Measurements from ENCODE around the gene CFAP20.

Gene CFAP20

DNA sequence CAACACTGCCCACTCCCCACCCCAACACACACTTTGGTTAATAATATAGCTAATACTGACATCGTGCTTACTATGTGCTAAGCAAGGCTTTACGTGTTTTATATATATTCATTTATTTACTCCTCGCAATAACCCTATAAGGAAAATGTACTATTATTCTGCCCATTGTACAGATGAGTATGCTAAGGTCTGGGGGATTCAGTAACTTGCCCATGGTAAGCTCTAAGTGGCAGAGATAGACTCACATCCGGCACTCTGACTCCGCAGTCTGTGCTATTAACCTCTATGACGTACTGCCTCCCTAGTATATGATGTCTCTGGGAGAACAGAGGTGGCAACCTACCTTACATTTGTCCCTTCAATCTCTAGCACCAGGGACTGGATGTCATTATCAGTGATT is 12.7 kb downstream of the CFAP20 start:
- H2AFZ ChIP-seq (ENCODE audit: low read length): no peak overlapping the region
- no peaks in the 10 kb centered on the region for H3K27me3 ChIP-seq (ENCODE audit: insufficient read depth, low read length)
- H4K20me1 ChIP-seq (ENCODE audit: insufficient read depth, low read length): no peaks in the 10 kb centered on the region; the same call in 1 of the 2 replicates
- no peaks in the 10 kb centered on the region for H3K9me3 ChIP-seq (ENCODE audit: low read length)
- peaks cover 47% of the 10 kb centered on the region for H3K36me3 ChIP-seq (ENCODE audit: insufficient read depth, low read length)
- H3K4me2 ChIP-seq (ENCODE audit: low read length): no peak overlapping the region
- peaks cover 2% of the 10 kb centered on the region for H3K4me1 ChIP-seq (ENCODE audit: insufficient read depth, low read length, severe bottlenecking)
- peaks cover 18% of the 10 kb centered on the region for H3K79me2 ChIP-seq (ENCODE audit: insufficient read depth, low read length)
- no peak overlapping the region for H3K4me3 ChIP-seq (ENCODE audit: low read depth, low read length, poor library complexity, severe bottlenecking)
- H3K9ac ChIP-seq (ENCODE audit: low read length): no peak overlapping the region
- H3F3A ChIP-seq (ENCODE audit: insufficient read depth, low read length): no peaks in the 10 kb centered on the region
- TF ChIP-seq, protein P1, sequence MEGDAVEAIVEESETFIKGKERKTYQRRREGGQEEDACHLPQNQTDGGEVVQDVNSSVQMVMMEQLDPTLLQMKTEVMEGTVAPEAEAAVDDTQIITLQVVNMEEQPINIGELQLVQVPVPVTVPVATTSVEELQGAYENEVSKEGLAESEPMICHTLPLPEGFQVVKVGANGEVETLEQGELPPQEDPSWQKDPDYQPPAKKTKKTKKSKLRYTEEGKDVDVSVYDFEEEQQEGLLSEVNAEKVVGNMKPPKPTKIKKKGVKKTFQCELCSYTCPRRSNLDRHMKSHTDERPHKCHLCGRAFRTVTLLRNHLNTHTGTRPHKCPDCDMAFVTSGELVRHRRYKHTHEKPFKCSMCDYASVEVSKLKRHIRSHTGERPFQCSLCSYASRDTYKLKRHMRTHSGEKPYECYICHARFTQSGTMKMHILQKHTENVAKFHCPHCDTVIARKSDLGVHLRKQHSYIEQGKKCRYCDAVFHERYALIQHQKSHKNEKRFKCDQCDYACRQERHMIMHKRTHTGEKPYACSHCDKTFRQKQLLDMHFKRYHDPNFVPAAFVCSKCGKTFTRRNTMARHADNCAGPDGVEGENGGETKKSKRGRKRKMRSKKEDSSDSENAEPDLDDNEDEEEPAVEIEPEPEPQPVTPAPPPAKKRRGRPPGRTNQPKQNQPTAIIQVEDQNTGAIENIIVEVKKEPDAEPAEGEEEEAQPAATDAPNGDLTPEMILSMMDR (IDR thresholded peaks at IDR 0.05; ENCODE audit: low read length): no peak
- TF ChIP-seq EZH2 (IDR thresholded peaks at IDR 0.05; ENCODE audit: borderline replicate concordance, low read length): no peak
- H3K9me2 ChIP-seq (ENCODE audit: low read depth, low read length): no peaks in the 10 kb centered on the region
- H3K27ac ChIP-seq (ENCODE audit: low read depth, low read length, poor library complexity, severe bottlenecking): no peak overlapping the region

- H3K4me3 ChIP-seq (ENCODE audit: low read depth, low read length, poor library complexity, severe bottlenecking): no peak overlapping the region
- no peak for TF ChIP-seq EZH2 (IDR thresholded peaks at IDR 0.05; ENCODE audit: borderline replicate concordance, low read length)
- TF ChIP-seq, protein P1 (IDR thresholded peaks at IDR 0.05; ENCODE audit: low read length): no peak
- no peak overlapping the region for H2AFZ ChIP-seq (ENCODE audit: low read length)
- H3K4me1 ChIP-seq (ENCODE audit: insufficient read depth, low read length, severe bottlenecking): no peaks in the 10 kb centered on the region
- no peaks in the 10 kb centered on the region for H3K9me3 ChIP-seq (ENCODE audit: low read length)
- H3K9me2 ChIP-seq (ENCODE audit: low read depth, low read length): no peaks in the 10 kb centered on the region
- H4K20me1 ChIP-seq (ENCODE audit: insufficient read depth, low read length): no peaks in the 10 kb centered on the region; the same call in 1 of the 2 replicates
- no peak overlapping the region for H3K4me2 ChIP-seq (ENCODE audit: low read length)
- no peaks in the 10 kb centered on the region for H3F3A ChIP-seq (ENCODE audit: insufficient read depth, low read length)
- no peak overlapping the region for H3K27ac ChIP-seq (ENCODE audit: low read depth, low read length, poor library complexity, severe bottlenecking)
- no peaks in the 10 kb centered on the region for H3K27me3 ChIP-seq (ENCODE audit: insufficient read depth, low read length)
- peaks cover 47% of the 10 kb centered on the region for H3K36me3 ChIP-seq (ENCODE audit: insufficient read depth, low read length)
- H3K79me2 ChIP-seq (ENCODE audit: insufficient read depth, low read length): peaks cover 14% of the 10 kb centered on the region
- H3K9ac ChIP-seq (ENCODE audit: low read length): no peak overlapping the region
Measured at GRCh38 chr16:58116081-58116480, 13.1 kb downstream of the CFAP20 start.

- Histone ChIP-seq H2AFZ (ENCODE audit: low read length) (no peak overlapping the region), H3F3A (ENCODE audit: insufficient read depth, low read length) (no peaks in the 10 kb centered on the region), H3K9me3 (ENCODE audit: low read length) (no peaks in the 10 kb centered on the region), H3K4me3 (ENCODE audit: low read depth, low read length, poor library complexity, severe bottlenecking) (no peak overlapping the region), H3K4me2 (ENCODE audit: low read length) (no peak overlapping the region), H3K79me2 (ENCODE audit: insufficient read depth, low read length) (peaks cover 5% of the 10 kb centered on the region), H3K9me2 (ENCODE audit: low read depth, low read length) (no peaks in the 10 kb centered on the region), H4K20me1 (ENCODE audit: insufficient read depth, low read length) (no peaks in the 10 kb centered on the region; the same call in 1 of the 2 replicates), H3K27ac (ENCODE audit: low read depth, low read length, poor library complexity, severe bottlenecking) (no peak overlapping the region), H3K27me3 (ENCODE audit: insufficient read depth, low read length) (no peaks in the 10 kb centered on the region), H3K4me1 (ENCODE audit: insufficient read depth, low read length, severe bottlenecking) (no peaks in the 10 kb centered on the region), H3K9ac (ENCODE audit: low read length) (no peak overlapping the region), H3K36me3 (ENCODE audit: insufficient read depth, low read length) (peaks cover 47% of the 10 kb centered on the region)
- TF ChIP-seq, protein P1 (IDR thresholded peaks at IDR 0.05; ENCODE audit: low read length): no peak
- TF ChIP-seq EZH2 (IDR thresholded peaks at IDR 0.05; ENCODE audit: borderline replicate concordance, low read length): no peak
Measured at GRCh38 chr16:58114827-58115825, 14.1 kb downstream of the CFAP20 start.
